Measurements from ENCODE around the gene GSG1L.

DNA sequence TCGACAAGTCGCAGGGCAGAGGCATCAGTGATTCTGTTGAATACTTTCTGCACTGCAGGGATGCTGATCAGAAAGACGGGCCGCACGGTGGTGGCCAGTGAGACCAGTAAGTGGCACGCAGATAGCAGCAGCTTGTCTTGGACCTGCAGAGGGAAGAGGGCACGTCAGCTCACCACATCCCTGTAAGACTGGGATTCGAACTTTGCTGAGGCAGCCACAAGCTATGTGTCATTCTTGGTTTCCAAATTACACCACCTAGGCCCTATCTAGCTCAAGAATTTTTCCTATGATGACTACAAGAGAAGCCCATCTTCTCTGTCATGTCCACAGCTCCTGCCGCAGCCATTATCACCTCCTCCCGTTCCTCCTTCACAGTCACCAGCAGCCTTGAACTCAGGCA is 49.4 kb upstream of the GSG1L start:
- TF ChIP-seq CTCF (optimal IDR thresholded peaks at IDR 0.05 in 1 of 3, IDR thresholded peaks at IDR 0.05 in 1 of 3, conservative IDR thresholded peaks at IDR 0.05 in 1 of 3; ENCODE audit: extremely low read depth in 1 of 3, insufficient read depth in 2 of 3, low read length in 3 of 3) (no peak), EZH2 (IDR thresholded peaks at IDR 0.05; ENCODE audit: low read length) (no peak)

Data from keratinocyte (primary cell).